Measurements from ENCODE around the gene NDRG2. TPM values are rescaled to one million over a fixed set of nuclear protein-coding genes. Genes with fewer than 3 reads are reported as not detected.

Gene NDRG2
- total RNA-seq, 1 experiment from 2014 or later: 18.9 TPM

GRCh38 chr14:21072031-21072473 lies 47.2 kb upstream of the NDRG2 start:
- H3K9ac ChIP-seq (ENCODE audit: low read length): no peak overlapping the region
- H3K4me1 ChIP-seq (ENCODE audit: control insufficient read depth in 1 of 2, insufficient read depth in 2 of 2, low read length in 2 of 2): peaks cover 7 to 28% of the 10 kb centered on the region in 2 experiments
- no peak for DNase-seq (ENCODE audit: low read depth, low spot score)
- no peak overlapping the region for H3K4me3 ChIP-seq (replicated peaks in 1 of 2; ENCODE audit: low read depth in 1 of 2, low read length in 2 of 2)
- H2AFZ ChIP-seq (ENCODE audit: low read depth, low read length, poor library complexity, severe bottlenecking): no peak overlapping the region
- H3K36me3 ChIP-seq (ENCODE audit: control insufficient read depth in 1 of 2, insufficient read depth in 2 of 2, low read length in 2 of 2): no peaks in the 10 kb centered on the region
- CTCF ChIA-PET: interaction anchor here (0.6 to 2.4 kb wide), 4 partner anchors 18 to 386 kb away, joined by 3 to 10 read pairs (median 4); no protein-coding TSS in a partner anchor
- H4K20me1 ChIP-seq (ENCODE audit: insufficient read depth): no peaks in the 10 kb centered on the region
- H3K9me3 ChIP-seq (ENCODE audit: control insufficient read depth in 1 of 2, insufficient read depth in 1 of 2, low read depth in 1 of 2, low read length in 2 of 2): no peaks in the 10 kb centered on the region
- no peak for TF ChIP-seq SIN3A (IDR thresholded peaks at IDR 0.05; ENCODE audit: low read depth)
- no peak for TF ChIP-seq RAD21 (IDR thresholded peaks at IDR 0.05; ENCODE audit: low read depth)
- no peak for TF ChIP-seq JUND (IDR thresholded peaks at IDR 0.05)
- TF ChIP-seq POLR2AphosphoS5 (IDR thresholded peaks at IDR 0.05; ENCODE audit: low read depth, low read length): no peak
- no peak for TF ChIP-seq REST (IDR thresholded peaks at IDR 0.05; ENCODE audit: low read depth)
- TF ChIP-seq ZBTB33 (IDR thresholded peaks at IDR 0.05; ENCODE audit: extremely low read depth, insufficient replicate concordance, low read length): no peak
- TF ChIP-seq SRF (IDR thresholded peaks at IDR 0.05; ENCODE audit: low read depth): no peak
- TF ChIP-seq ZFX (IDR thresholded peaks at IDR 0.05): no peak
- no peak for TF ChIP-seq FOSL1 (IDR thresholded peaks at IDR 0.05; ENCODE audit: low read depth)
- TF ChIP-seq EGR1 (IDR thresholded peaks at IDR 0.05; ENCODE audit: low read depth): no peak
- no peak for TF ChIP-seq TCF7L2 (IDR thresholded peaks at IDR 0.05; ENCODE audit: borderline replicate concordance, extremely low read depth, insufficient read depth, insufficient read length)
- H3K79me2 ChIP-seq (ENCODE audit: insufficient read depth, low read length): no peaks in the 10 kb centered on the region
- no peaks in the 10 kb centered on the region for H3K9me2 ChIP-seq (ENCODE audit: insufficient read depth)
- intact Hi-C loops (cut with micrococcal nuclease): no loop called here
- 0 out of 2 replicates have a peak, but pooled peaks cover 4% of the 10 kb centered on the region for H3K27me3 ChIP-seq (ENCODE audit: insufficient read depth, low read length)
- RAD21 ChIA-PET (ENCODE audit: low non-redundant PET in 1 of 2, low total read pairs in 2 of 2, uncharacterized antibody in 2 of 2, unreplicated experiment in 2 of 2): interaction anchor here (0.6 to 0.7 kb wide), 2 partner anchors 17 to 18 kb away, joined by 3 read pairs; no protein-coding TSS in a partner anchor
- no peak overlapping the region for H3K4me2 ChIP-seq (ENCODE audit: low read length)
- no peak overlapping the region for H3K27ac ChIP-seq (ENCODE audit: low read depth, low read length)
- no peak for ATAC-seq
- POLR2A ChIA-PET: no interaction called here
- BruUV-seq (replicated peaks): no TSS peak

All from HCT116 (cell line).